HEK293 (cell line): ENCODE results near the gene DAP.

Experiments used
- BCL11A ChIP-seq: fragments of 450-650 bp; formaldehyde crosslinking; IDR thresholded peaks from 2 replicates; pipeline ENCODE4 v1.5.1; 2016; ENCODE audit warnings: low read depth, missing biosample characterization, missing genetic modification characterization
- CTCF ChIP-seq: fragments of 450-650 bp; formaldehyde crosslinking; IDR thresholded peaks from 2 replicates; pipeline ENCODE4 v1.5.1; 2016; ENCODE audit warnings: missing biosample characterization, missing genetic modification characterization
- PRDM10 ChIP-seq: fragments of 450-650 bp; formaldehyde crosslinking; IDR thresholded peaks from 2 replicates; pipeline ENCODE4 v1.5.1; 2016; ENCODE audit warnings: missing biosample characterization, missing genetic modification characterization
- ZNF133 ChIP-seq: fragments of 450-650 bp; formaldehyde crosslinking; IDR thresholded peaks from 2 replicates; pipeline ENCODE4 v1.5.1; 2016; ENCODE audit warnings: missing biosample characterization, missing genetic modification characterization
- ZNF184 ChIP-seq: fragments of 450-650 bp; IDR thresholded peaks from 2 replicates; pipeline ENCODE4 v1.5.1; 2018; ENCODE audit warnings: missing biosample characterization, mild to moderate bottlenecking, missing genetic modification characterization
- ZNF214 ChIP-seq: fragments of 450-650 bp; formaldehyde crosslinking; IDR thresholded peaks from 2 replicates; pipeline ENCODE4 v1.5.1; 2017; ENCODE audit warnings: missing biosample characterization, mild to moderate bottlenecking, missing genetic modification characterization, borderline replicate concordance
- ZNF26 ChIP-seq: fragments of 450-650 bp; formaldehyde crosslinking; IDR thresholded peaks from 2 replicates; pipeline ENCODE4 v1.5.1; 2016; ENCODE audit warnings: missing biosample characterization, missing genetic modification characterization
- ZNF335 ChIP-seq: fragments of 450-650 bp; formaldehyde crosslinking; conservative IDR thresholded peaks from 2 replicates; pipeline ENCODE4 v1.5.1; 2016; ENCODE audit warnings: missing biosample characterization, missing genetic modification characterization
- ZNF48 ChIP-seq: fragments of 450-650 bp; formaldehyde crosslinking; IDR thresholded peaks from 2 replicates; pipeline ENCODE4 v1.5.1; 2016; ENCODE audit warnings: missing biosample characterization, missing genetic modification characterization
- ZNF513 ChIP-seq: fragments of 450-650 bp; IDR thresholded peaks from 2 replicates; pipeline ENCODE4 v1.5.1; 2018; ENCODE audit warnings: missing biosample characterization, missing genetic modification characterization

GRCh38 chr5:10662083-10662482, 99.0 kb downstream of the DAP start:
- TF ChIP-seq ZNF48 (tag by site-specific recombination): no peak
- no peak for TF ChIP-seq CTCF (tag by site-specific recombination)
- no peak for TF ChIP-seq BCL11A
- no peak for TF ChIP-seq ZNF26 (tag by site-specific recombination)
- TF ChIP-seq ZNF184 (tag by site-specific recombination): no peak
- TF ChIP-seq ZNF214 (tag by site-specific recombination): no peak
- no peak for TF ChIP-seq ZNF513 (tag by site-specific recombination)
- no peak for TF ChIP-seq ZNF133 (tag by site-specific recombination)
- TF ChIP-seq PRDM10 (tag by site-specific recombination): no peak
- no peak for TF ChIP-seq ZNF335 (tag by site-specific recombination)
